Testis (tissue), 3 donors: Measurements from ENCODE around the gene ALX3. TPM values are rescaled to one million over a fixed set of nuclear protein-coding genes. Genes with fewer than 3 reads are reported as not detected.
A peak's percentile ranks its signal among the peaks of the same experiment; 100 is the strongest.

Source experiments
- DNase-seq: peaks from one replicate; pipeline ENCODE4 v3.0.0-alpha.2; 2019
- H3K27ac ChIP-seq, 2 donors: fragments of 200-600 bp; sonication (generic); one replicate each; pipeline ENCODE4 v1.5.1; 2019
- H3K27me3 ChIP-seq: fragments of 200-600 bp; sonication (generic); one replicate; pipeline ENCODE4 v1.5.1; 2019
- H3K36me3 ChIP-seq: fragments of 200-600 bp; sonication (generic); one replicate; pipeline ENCODE4 v1.5.1; 2017; ENCODE audit warnings: low read depth; ENCODE audit errors: missing control alignments
- H3K4me1 ChIP-seq: fragments of 200-600 bp; sonication (generic); one replicate; pipeline ENCODE4 v1.5.1; 2019
- H3K4me3 ChIP-seq, 2 donors: fragments of 200-600 bp; sonication (generic); one replicate each; pipeline ENCODE4 v1.5.1; 2017 to 2019
- H3K9me3 ChIP-seq: fragments of 200-600 bp; sonication (generic); one replicate; pipeline ENCODE4 v1.5.1; 2017
- POLR2A ChIP-seq: fragments of 450-650 bp; IDR thresholded peaks from one replicate; pipeline ENCODE4 v1.6.1; 2017; ENCODE audit warnings: antibody characterized with exemption, mild to moderate bottlenecking, moderate library complexity
- WGBS, 2 donors: methylation state at CpG; one replicate each; pipeline ENCODE4 v1.1.5; 2018; 5-methylcytosine and 5-hydroxymethylcytosine counted together
- intact Hi-C: fragments of 100-400 bp; cut with DNase I; formaldehyde crosslinking; loops from one replicate; pipeline ENCODE4 v1.15.1; 2023; ENCODE audit warnings: low total_unique reads
- polyA plus RNA-seq: library from polyadenylated mRNA; stranded (reverse); fragments of 350-450 nt; fragmentation: Illumina TruSeq; extraction: RNeasy Lipid Tissue Mini Kit (QIAGEN cat#74804); gene quantifications from one replicate; pipeline ENCODE4 v1.2.3, GENCODE V29; 2014; ENCODE audit warnings: low read depth, low replicate concordance; ENCODE audit not compliant: insufficient read depth
- total RNA-seq, 2 donors: library from RNA; depleted of rRNA; stranded (reverse); fragments of >200 nt; gene quantifications; one replicate each; pipeline ENCODE4 v1.2.3, GENCODE V29; 2016
- TF ChIP-seq, protein P1 (sequence below), 3 experiments: fragments of 450-650 bp in 2 of 3; fragments of 200-600 bp in 1 of 3; sonication (generic) in 1 of 3; IDR thresholded peaks; one replicate each; pipeline ENCODE4 v1.5.1; 2016 to 2019; ENCODE audit warnings: antibody characterized with exemption in 3 of 3, mild to moderate bottlenecking in 2 of 3, moderate library complexity in 1 of 3

Gene ALX3
- total and polyA plus RNA-seq, 3 donors from 2014 or later = 0.31 to 0.79 (median 0.49) TPM

DNA sequence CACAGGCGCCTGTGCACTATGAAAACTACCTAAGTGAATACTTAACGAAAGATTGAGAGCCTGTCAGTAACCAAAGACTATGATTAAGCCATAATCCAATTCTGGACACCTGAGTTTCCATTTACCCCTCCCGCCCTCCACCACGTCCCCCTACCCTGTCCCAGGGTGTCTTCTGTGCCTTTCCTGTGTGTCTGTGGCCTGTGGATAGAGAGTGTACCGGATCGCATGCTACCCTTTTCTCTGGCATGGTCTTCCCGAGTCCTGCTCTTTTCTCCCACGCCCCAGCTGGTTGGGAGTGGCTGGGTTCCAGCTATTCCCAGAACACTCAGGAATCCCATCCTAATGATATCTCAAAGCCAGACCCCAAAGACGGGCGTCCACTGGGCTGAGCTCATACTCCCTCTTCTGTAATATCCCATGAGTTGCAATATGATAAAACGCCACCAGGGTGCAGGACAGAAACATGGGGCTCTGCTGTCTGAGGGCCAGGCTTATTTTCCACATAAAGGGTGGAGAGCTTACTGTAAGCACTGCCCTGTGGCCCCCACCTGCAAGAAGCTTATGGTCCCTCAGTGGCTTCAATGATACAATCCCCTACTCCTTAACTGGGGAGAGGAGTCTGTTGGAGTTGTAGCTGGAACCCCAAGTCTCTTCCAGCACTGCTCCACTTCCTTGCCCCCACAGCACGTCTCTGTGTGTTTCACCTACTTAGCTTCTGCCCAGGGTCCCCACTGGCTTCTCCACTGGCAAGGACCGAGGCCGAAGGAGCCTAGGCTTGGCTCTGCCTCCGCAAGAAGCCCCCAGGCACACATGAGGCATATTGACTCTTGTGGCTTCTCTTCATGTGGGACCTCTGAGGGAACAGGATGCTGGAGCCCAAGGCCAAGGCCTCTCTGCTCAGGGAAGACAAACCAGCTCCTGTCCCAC is 17.6 kb upstream of the ALX3 start:
- Histone ChIP-seq H3K27ac (no peak overlapping the region), H3K27me3 (no peaks in the 10 kb centered on the region), H3K36me3 (no peaks in the 10 kb centered on the region), H3K9me3 (no peaks in the 10 kb centered on the region), H3K4me3 (no peak overlapping the region), H3K4me1 (peaks cover 19% of the 10 kb centered on the region)
- intact Hi-C loops = no loop called here
- peak; percentile 68 for DNase-seq
- WGBS, 2 donors = 60 to 62% methylated on average over 11 to 15 of the region's 15 CpGs
- TF ChIP-seq POLR2A = no peak
- TF ChIP-seq, protein P1, sequence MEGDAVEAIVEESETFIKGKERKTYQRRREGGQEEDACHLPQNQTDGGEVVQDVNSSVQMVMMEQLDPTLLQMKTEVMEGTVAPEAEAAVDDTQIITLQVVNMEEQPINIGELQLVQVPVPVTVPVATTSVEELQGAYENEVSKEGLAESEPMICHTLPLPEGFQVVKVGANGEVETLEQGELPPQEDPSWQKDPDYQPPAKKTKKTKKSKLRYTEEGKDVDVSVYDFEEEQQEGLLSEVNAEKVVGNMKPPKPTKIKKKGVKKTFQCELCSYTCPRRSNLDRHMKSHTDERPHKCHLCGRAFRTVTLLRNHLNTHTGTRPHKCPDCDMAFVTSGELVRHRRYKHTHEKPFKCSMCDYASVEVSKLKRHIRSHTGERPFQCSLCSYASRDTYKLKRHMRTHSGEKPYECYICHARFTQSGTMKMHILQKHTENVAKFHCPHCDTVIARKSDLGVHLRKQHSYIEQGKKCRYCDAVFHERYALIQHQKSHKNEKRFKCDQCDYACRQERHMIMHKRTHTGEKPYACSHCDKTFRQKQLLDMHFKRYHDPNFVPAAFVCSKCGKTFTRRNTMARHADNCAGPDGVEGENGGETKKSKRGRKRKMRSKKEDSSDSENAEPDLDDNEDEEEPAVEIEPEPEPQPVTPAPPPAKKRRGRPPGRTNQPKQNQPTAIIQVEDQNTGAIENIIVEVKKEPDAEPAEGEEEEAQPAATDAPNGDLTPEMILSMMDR (IDR thresholded peaks at IDR 0.05) = peak; percentile 37 to 75 (median 68)

DNA sequence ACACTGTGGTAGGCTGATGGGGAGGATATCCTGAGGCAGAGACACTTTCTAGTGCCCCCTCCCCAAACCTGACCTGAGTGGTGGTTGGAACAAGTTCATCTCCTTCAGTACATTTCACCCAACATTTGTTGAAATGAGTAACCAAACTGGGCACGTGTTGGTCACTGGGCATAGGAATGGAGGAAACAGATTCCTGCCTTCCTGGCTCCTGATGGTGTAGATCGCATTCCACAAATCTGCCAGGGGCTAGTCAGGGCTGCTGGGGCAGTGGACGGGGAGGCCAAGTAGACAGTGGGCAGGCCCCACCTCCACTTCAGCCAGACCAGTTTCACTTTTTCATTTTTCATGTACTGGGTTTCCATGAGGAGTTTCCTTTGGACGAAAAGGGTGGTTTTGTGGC is 16.5 kb upstream of the ALX3 start:
- TF ChIP-seq, protein P1 (IDR thresholded peaks at IDR 0.05) = no peak
- no peak for TF ChIP-seq POLR2A
- DNase-seq = no peak
- intact Hi-C loops = no loop called here
- Histone ChIP-seq H3K4me3 (no peak overlapping the region), H3K36me3 (no peaks in the 10 kb centered on the region), H3K4me1 (peaks cover 19% of the 10 kb centered on the region), H3K9me3 (no peaks in the 10 kb centered on the region), H3K27ac (no peak overlapping the region), H3K27me3 (no peaks in the 10 kb centered on the region)
- WGBS, 2 donors = 76 to 87% methylated on average over 4 of the region's 4 CpGs

DNA sequence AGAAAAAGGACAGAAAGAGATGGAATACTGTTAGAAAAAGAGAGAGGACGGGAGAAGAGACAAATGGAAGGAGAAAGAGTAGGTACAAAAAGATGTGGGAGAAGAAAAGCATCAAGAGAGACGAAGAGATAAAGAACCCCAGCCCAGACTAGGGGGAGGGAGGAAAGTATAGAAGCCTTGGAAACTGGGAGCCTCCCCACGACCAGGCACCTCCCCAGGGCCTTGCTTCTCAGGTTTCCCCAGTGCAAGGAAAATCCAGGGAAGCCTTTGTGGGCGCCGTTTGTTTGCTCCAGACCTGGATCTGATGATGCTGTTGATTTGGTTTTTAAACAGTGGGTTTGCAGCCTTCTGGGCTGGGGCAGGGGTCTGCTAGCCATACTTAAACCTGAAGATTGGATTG is 15.2 kb upstream of the ALX3 start:
- TF ChIP-seq, protein P1 (IDR thresholded peaks at IDR 0.05) = no peak
- TF ChIP-seq POLR2A = no peak
- H3K36me3 ChIP-seq = no peaks in the 10 kb centered on the region
- H3K4me3 ChIP-seq = no peak overlapping the region
- H3K27ac ChIP-seq = peak overlapping the region in 1 of 2 donors; percentile 47
- peaks cover 19% of the 10 kb centered on the region for H3K4me1 ChIP-seq
- H3K9me3 ChIP-seq = no peaks in the 10 kb centered on the region
- DNase-seq = no peak
- H3K27me3 ChIP-seq = no peaks in the 10 kb centered on the region
- intact Hi-C loops = no loop called here
- WGBS, 2 donors = 64 to 68% methylated on average over 5 of the region's 5 CpGs

GRCh38 chr1:110084227-110085078 is 14.0 kb upstream of the ALX3 start:
- Histone ChIP-seq H3K27me3 (no peaks in the 10 kb centered on the region), H3K27ac (peak overlapping the region; percentile 47 to 79)

More at GRCh38 chr1:110084227-110085078, 14.0 kb upstream of the ALX3 start:
- H3K9me3 ChIP-seq = no peaks in the 10 kb centered on the region
- no peaks in the 10 kb centered on the region for H3K36me3 ChIP-seq
- peak; percentile 79 for DNase-seq
- intact Hi-C loops = no loop called here
- peak overlapping the region; percentile 65 to 66 for H3K4me3 ChIP-seq
- peaks cover 19% of the 10 kb centered on the region for H3K4me1 ChIP-seq
- 6 to 13% methylated on average over 22 to 72 of the region's 72 CpGs for WGBS, 2 donors
- TF ChIP-seq, protein P1 (IDR thresholded peaks at IDR 0.05) = no peak
- no peak for TF ChIP-seq POLR2A
